Medulla oblongata (tissue), 1 donor: Measurements from ENCODE around the gene ATF5.
A peak's percentile ranks its signal among the peaks of the same experiment; 100 is the strongest.
"Not testable (repeated sequence)": the region's sequence is repeated elsewhere in the genome, so short reads cannot be mapped to it uniquely, and the experiment has no call there.

Experiments
- DNase-seq: peaks from one replicate; pipeline ENCODE4 v3.0.0-alpha.2; 2015; ENCODE audit errors: extremely low spot score

Gene ATF5

GRCh38 chr19:49949742-49950589 is 21.0 kb downstream of the ATF5 start:
- DNase-seq: no peak

GRCh38 chr19:49950590-49950948 is 21.6 kb downstream of the ATF5 start:
- DNase-seq: no peak

- DNase-seq: no peak
Measured at GRCh38 chr19:49950956-49951526, 22.0 kb downstream of the ATF5 start.

GRCh38 chr19:49951806-49952478 is 22.9 kb downstream of the ATF5 start:
- no peak for DNase-seq

GRCh38 chr19:49952479-49952836 is 23.5 kb downstream of the ATF5 start:
- no peak for DNase-seq

GRCh38 chr19:49952906-49953305 is 23.9 kb downstream of the ATF5 start:
- no peak for DNase-seq

GRCh38 chr19:49953416-49953815 is 24.4 kb downstream of the ATF5 start:
- DNase-seq: peak; percentile 19

- no peak for DNase-seq
Measured at GRCh38 chr19:49954092-49954829, 25.3 kb downstream of the ATF5 start.

- no peak for DNase-seq
Measured at GRCh38 chr19:49954933-49955332, 25.9 kb downstream of the ATF5 start.

- DNase-seq: no peak
Measured at GRCh38 chr19:49956115-49956495, 27.1 kb downstream of the ATF5 start.

- DNase-seq: no peak
Measured at GRCh38 chr19:49957262-49957915, 28.4 kb downstream of the ATF5 start.

GRCh38 chr19:49958144-49958543 is 29.1 kb downstream of the ATF5 start:
- not testable (repeated sequence) for DNase-seq

- DNase-seq: not testable (repeated sequence)
Measured at GRCh38 chr19:49958596-49958995, 29.6 kb downstream of the ATF5 start.

- DNase-seq: not testable (repeated sequence)
Measured at GRCh38 chr19:49959892-49960291, 30.9 kb downstream of the ATF5 start.

GRCh38 chr19:49960980-49961379 is 32.0 kb downstream of the ATF5 start, which contains the start of gene SIGLEC11:
TSS of gene SIGLEC11 (minus strand) at chr19:49961172. CDS start at chr19:49961081, 91 bp downstream.
- DNase-seq: not testable (repeated sequence)

- peak; percentile 14 for DNase-seq
Measured at GRCh38 chr19:49968279-49968922, 39.4 kb downstream of the ATF5 start.

GRCh38 chr19:49969355-49969754 is 40.4 kb downstream of the ATF5 start:
- DNase-seq: peak; percentile 39

- DNase-seq: no peak
Measured at GRCh38 chr19:49971991-49972411, 43.0 kb downstream of the ATF5 start.

GRCh38 chr19:49972841-49973240 is 43.8 kb downstream of the ATF5 start:
- DNase-seq: no peak

- no peak for DNase-seq
Measured at GRCh38 chr19:49973987-49974386, 45.0 kb downstream of the ATF5 start.

- DNase-seq: no peak
Measured at GRCh38 chr19:49975051-49975450, 46.0 kb downstream of the ATF5 start.
